Heart left ventricle (tissue), 13 donors: Measurements from ENCODE around the gene BAIAP2L2.

Source experiments
- CTCF ChIP-seq, 12 donors: fragments of 200-600 bp; sonication (generic) in 4 of 12; IDR thresholded peaks; one replicate each; pipeline versions ENCODE4 v1.5.0 to v1.8.0; 2018 to 2022; ENCODE audit warnings: antibody characterized with exemption in 12 of 12, mild to moderate bottlenecking in 5 of 12
- POLR2A ChIP-seq, 2 donors: fragments of 450-650 bp; IDR thresholded peaks; one replicate each; pipeline ENCODE4 v1.6.1; 2017; ENCODE audit warnings: antibody characterized with exemption in 2 of 2, mild to moderate bottlenecking in 2 of 2, moderate library complexity in 2 of 2
- donor health status: ischemic (EF 13 %, LVEDD 7.1; RV severe dilation, severe dysfunction).
- donor health status: DM: no; HTN: yes; CAD: no.
- donor health status: DM: no; HTN: no; CAD: no.
- donor health status: ischemic (EF 25% LVEDD 6.9; RV normal size, moderate dysfunction).
- donor health status: ischemic (EF 25% LVEDD 5.7; RV mildly dilated, moderate dysfunction).
- donor health status: ischemic (EF 35%, LVEDD 5.7; RV mildly dilated, moderate dysfunction).
- donor health status: nonischemic (EF 11% LVEDD 7.7; RV severe dilation, severe dysfunction).
- donor health status: DM: yes; HTN: yes; CAD: no.
- donor health status: PGD.
- donor health status: ischemic (EF 29% LVEDD 5.4; RV normal size, mild dysfunction).
- donor health status: nonischemic (EF 23%, LVEDD 6.1; RV moderate dilation, normal function).

GRCh38 chr22:38155703-38156102 lies 45.2 kb upstream of the BAIAP2L2 start:
- TF ChIP-seq POLR2A (IDR thresholded peaks at IDR 0.05) (no peak), CTCF (IDR thresholded peaks at IDR 0.05) (no peak)
